Hypothalamus (tissue), 51 donors: ENCODE results near the gene HSDL1.
A peak's percentile ranks its signal among the peaks of the same experiment; 100 is the strongest.

ENCODE experiments used
- DNase-seq, 51 donors: peaks; one replicate each; lab custom pipeline; 2025; lab: John Stamatoyannopoulos, UW

HSDL1 gene

GRCh38 chr16:84110527-84110926 is 34.5 kb downstream of the HSDL1 start:
- DNase-seq: no peak

GRCh38 chr16:84109598-84110335 is 35.2 kb downstream of the HSDL1 start:
- peak in 1 of 51 donors; percentile 30 for DNase-seq

- no peak for DNase-seq
Measured at GRCh38 chr16:84107921-84108320, 37.1 kb downstream of the HSDL1 start.

- no peak for DNase-seq
Measured at GRCh38 chr16:84105948-84106740, 38.8 kb downstream of the HSDL1 start.

DNA sequence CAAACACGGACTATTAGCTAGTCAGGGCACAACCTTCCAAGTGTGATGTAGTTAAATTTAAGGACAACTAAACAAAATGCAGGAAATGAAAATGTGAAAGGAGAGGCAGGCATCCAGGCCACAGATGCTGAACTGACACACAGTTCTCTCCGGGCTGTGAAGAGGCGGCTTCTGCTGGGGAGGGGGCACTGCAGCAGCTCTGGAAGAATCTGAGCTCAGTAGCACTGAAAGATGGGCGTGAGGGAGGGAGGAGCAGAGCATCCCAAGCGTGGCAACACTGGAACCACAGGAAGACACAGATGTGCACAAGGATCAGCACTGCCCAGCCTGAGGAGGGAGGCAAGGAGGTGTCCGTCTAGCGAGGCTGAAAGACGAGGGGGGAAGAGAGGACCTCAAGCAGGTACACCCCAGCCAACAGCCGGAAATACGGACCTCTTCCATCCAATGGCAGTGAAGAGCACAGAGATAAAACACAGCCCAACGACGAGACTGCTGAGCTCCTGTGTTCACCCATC is 39.6 kb downstream of the HSDL1 start:
- peak in 2 of 51 donors; percentile 11 to 14 for DNase-seq

- no peak for DNase-seq
Measured at GRCh38 chr16:84104231-84104630, 40.7 kb downstream of the HSDL1 start.

GRCh38 chr16:84103678-84104077 is 41.3 kb downstream of the HSDL1 start:
- no peak for DNase-seq

DNA sequence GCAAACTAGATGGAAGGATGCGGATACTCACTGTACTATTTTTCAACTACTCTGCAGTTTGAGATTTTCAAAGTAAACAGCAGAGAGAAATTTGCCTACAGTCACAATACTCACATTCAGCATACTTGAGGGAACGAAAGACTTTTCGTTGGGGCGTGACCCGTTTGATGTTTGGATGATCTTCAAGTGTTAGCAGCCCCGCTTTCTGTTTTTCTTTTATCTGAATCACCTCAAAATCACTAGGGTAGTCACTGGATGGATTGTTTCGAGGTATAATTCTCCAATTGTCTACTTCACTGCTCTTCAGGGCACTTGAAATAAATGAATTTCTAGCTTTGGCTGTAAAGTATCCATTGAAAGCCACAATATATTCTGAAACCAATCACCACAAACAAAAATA is 46.0 kb downstream of the HSDL1 start:
- DNase-seq: no peak

DNA sequence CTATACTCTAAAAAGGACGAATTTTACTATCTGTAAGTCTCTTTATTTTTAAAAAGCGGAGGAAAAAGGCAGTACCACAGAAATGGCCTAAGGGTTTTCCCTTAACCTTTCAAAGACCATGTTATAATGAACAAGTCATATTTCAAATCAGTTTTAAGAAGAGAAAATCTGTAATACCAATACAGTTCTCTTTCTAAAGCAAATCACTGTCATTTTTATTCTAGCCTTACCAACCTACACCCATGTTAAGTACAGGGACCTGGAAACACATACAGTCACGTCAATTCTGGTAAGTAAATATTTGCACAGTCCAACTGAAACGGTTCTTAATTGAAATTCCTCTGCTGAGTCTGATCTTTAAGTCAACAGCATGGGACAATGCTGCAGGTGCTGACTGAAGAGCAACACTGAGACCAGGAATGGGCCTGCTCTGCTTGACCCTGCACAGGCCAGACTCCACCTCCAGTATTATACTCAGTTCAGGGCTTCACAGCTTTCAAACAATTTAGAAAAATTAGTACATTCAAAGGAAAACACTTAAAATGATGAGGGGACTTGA is 48.5 kb downstream of the HSDL1 start:
- no peak for DNase-seq

GRCh38 chr16:84095466-84095865 is 49.5 kb downstream of the HSDL1 start:
- no peak for DNase-seq

DNA sequence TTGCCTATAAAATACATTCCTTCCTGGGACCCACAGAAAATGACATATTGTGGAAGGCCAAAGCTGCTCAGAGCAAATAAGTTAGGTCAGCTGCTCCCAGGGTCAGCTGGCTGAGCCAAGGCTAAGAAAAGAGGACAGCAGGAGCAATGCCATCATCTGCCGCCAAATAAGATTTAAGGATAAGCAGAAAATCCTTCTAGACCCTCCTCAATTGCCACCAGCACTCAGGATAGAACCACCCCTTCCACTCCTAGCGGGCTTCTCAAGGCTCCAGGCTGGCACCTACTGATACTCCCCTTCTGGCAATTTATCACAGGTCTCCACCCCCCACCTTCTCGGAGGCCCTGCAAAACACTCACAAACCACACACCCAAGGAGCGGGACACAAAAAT is 51.1 kb downstream of the HSDL1 start:
- no peak for DNase-seq

- no peak for DNase-seq
Measured at GRCh38 chr16:84093120-84093878, 51.7 kb downstream of the HSDL1 start.

- DNase-seq: peak in 2 of 51 donors; percentile 15 to 38
Measured at GRCh38 chr16:84091460-84091859, 53.5 kb downstream of the HSDL1 start.

DNA sequence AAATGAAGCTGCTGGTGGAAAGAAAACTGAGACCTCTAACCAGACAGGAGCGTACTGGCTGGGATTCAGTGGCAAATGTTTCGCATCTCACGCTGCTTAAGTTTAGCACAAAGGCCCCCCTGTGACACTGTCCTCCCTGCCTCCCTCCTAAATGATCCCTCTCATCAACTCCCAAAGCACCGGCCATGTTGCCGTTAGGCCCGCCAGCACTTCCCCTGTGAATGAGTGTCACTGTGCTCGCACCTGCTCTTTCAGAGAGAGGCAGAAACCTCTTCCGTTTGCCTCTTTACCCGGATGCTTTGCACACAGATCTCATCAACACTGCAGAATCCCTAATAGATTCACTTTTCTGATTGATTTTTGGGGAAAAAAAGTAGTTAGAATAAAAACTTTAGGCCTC is 54.8 kb downstream of the HSDL1 start:
- DNase-seq: peak in 7 of 51 donors; percentile 16 to 37 (median 26)

GRCh38 chr16:84088695-84089395 is 56.1 kb downstream of the HSDL1 start:
- DNase-seq: peak in 1 of 51 donors; percentile 32

DNA sequence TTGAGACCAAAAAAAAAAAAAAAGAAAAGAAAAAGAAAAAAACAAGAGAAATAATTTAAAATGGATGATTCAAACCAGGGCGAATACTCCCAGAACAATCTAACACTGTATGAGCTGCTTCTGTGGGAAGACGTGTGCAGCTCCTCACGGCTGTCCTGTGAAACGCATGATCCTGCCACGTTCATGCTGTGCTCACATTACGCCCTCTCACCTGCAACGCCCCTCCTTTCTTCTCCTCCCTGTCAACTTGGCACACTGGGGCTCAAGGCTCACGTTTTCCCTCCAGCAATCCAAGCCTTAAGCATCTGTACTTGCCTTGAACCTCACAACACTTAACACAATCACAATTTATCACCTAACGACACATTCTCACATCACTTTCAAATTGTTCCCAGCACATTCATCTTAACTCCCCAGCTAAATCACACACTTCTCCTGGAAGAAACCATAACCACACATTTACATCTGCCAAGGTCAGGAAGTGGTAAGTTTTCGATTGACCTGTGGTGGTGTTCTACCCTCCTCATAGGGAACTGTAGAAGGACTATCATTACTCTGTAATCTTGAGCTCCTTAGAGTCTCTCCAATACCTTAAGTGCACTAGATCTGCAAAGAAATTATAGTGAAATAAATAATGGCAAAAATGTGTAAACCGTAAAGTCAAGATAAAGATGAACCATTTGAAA is 57.4 kb downstream of the HSDL1 start:
- DNase-seq: peak in 2 of 51 donors; percentile 10 to 45

GRCh38 chr16:84087001-84087400 is 58.0 kb downstream of the HSDL1 start:
- DNase-seq: peak in 1 of 51 donors; percentile 45

DNA sequence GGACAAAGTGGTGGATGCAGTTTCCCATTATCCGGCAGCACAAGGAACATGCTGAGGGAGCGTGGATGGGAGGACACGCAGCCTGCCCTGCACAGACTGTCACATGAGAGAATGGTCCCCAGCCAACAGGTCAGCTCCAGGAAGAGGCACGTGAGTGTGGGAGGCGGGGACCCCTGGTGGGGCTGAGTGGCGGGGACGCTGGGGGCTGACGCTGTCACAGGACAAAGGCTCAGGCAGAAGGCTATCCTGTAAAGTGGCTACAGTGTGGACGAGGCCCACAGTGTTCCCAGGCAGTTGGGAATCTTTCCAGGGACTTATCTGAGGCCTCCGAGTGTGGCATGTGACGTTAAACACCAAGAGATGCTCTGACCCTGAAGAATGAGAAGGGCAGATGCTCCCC is 58.6 kb downstream of the HSDL1 start:
- no peak for DNase-seq

DNA sequence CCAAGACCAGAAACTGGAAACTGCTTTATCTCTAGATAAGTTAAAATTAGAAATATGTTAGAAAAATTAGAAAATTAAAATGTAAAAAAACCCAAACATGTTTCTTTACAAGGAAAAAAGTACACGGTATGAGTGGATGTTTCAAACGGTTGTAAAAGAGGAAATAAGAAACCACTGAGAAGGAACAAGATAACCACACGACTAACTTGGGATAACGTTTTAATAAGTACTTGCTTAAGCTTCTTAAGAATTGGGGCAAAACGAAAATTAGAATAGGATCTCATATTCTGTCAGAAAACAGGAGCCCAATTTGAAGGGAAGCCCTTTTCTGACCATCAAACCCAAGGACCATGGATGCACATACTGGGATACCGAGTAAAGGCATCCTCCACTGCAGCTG is 59.2 kb downstream of the HSDL1 start:
- DNase-seq: no peak
